Testis (tissue), 2 donors: ENCODE measurements around the gene NR1H4.

Experiments
- POLR2A ChIP-seq: fragments of 450-650 bp; IDR thresholded peaks from one replicate; pipeline ENCODE4 v1.6.1; 2017; ENCODE audit warnings: antibody characterized with exemption, mild to moderate bottlenecking, moderate library complexity
- TF ChIP-seq, protein P1 (sequence below), 3 experiments: fragments of 450-650 bp in 2 of 3; fragments of 200-600 bp in 1 of 3; sonication (generic) in 1 of 3; IDR thresholded peaks; one replicate each; pipeline ENCODE4 v1.5.1; 2016 to 2019; ENCODE audit warnings: antibody characterized with exemption in 3 of 3, mild to moderate bottlenecking in 2 of 3, moderate library complexity in 1 of 3

DNA sequence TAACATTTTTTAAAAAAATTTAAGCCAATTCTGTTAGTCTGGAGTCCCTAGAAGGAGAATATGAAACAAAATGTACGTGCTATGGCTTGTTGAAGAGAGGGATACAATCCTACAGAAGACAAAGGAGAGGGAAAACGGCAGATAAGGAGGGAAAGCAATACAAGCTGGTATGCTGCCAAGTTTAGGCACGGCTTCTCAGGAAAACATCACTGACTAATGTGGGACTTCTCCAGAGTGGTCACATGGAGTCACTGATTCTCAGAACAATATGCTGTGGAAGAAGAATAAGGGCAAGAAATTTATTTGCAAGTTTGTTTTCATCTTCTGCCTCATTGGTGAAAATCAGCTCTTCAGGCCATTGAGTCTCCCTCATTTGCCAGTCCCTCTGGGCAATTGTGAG lies 22.9 kb upstream of the NR1H4 start:
- no peak for TF ChIP-seq POLR2A
- TF ChIP-seq, protein P1, sequence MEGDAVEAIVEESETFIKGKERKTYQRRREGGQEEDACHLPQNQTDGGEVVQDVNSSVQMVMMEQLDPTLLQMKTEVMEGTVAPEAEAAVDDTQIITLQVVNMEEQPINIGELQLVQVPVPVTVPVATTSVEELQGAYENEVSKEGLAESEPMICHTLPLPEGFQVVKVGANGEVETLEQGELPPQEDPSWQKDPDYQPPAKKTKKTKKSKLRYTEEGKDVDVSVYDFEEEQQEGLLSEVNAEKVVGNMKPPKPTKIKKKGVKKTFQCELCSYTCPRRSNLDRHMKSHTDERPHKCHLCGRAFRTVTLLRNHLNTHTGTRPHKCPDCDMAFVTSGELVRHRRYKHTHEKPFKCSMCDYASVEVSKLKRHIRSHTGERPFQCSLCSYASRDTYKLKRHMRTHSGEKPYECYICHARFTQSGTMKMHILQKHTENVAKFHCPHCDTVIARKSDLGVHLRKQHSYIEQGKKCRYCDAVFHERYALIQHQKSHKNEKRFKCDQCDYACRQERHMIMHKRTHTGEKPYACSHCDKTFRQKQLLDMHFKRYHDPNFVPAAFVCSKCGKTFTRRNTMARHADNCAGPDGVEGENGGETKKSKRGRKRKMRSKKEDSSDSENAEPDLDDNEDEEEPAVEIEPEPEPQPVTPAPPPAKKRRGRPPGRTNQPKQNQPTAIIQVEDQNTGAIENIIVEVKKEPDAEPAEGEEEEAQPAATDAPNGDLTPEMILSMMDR (IDR thresholded peaks at IDR 0.05), result no peak
